GM10266 (cell line): ENCODE measurements around the gene RNGTT.

ENCODE experiments used
- DNase-seq: peaks from one replicate; pipeline ENCODE4 v3.0.0; 2012; ENCODE audit errors: extremely low spot score
- TF ChIP-seq, protein P1 (sequence below): IDR thresholded peaks from 2 replicates; pipeline ENCODE4 v1.5.1; 2012; ENCODE audit warnings: mild to moderate bottlenecking, low read depth; ENCODE audit not compliant: control insufficient read depth, insufficient read depth; ENCODE audit errors: missing control alignments

RNGTT gene

DNA sequence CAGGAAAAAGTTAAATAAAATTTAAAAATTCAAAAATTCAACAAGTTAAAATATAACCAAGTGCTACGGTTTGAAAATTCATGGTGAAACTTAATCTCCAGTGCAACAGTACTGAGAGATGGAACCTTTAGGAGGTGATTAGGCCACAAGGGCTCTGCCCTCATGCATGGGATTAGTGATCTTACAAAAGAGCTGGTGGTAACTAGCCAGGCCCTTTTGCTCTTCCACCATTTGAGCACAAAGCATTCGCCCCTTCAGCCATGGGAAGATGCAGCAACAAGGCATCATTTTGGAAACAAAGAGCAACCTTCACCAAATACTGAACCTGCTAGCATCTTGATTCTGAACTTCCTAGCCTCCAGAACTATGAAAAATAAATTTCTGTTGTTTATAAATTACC, 80.9 kb downstream of the RNGTT start:
- no peak for DNase-seq
- TF ChIP-seq, protein P1, sequence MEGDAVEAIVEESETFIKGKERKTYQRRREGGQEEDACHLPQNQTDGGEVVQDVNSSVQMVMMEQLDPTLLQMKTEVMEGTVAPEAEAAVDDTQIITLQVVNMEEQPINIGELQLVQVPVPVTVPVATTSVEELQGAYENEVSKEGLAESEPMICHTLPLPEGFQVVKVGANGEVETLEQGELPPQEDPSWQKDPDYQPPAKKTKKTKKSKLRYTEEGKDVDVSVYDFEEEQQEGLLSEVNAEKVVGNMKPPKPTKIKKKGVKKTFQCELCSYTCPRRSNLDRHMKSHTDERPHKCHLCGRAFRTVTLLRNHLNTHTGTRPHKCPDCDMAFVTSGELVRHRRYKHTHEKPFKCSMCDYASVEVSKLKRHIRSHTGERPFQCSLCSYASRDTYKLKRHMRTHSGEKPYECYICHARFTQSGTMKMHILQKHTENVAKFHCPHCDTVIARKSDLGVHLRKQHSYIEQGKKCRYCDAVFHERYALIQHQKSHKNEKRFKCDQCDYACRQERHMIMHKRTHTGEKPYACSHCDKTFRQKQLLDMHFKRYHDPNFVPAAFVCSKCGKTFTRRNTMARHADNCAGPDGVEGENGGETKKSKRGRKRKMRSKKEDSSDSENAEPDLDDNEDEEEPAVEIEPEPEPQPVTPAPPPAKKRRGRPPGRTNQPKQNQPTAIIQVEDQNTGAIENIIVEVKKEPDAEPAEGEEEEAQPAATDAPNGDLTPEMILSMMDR = no peak

DNA sequence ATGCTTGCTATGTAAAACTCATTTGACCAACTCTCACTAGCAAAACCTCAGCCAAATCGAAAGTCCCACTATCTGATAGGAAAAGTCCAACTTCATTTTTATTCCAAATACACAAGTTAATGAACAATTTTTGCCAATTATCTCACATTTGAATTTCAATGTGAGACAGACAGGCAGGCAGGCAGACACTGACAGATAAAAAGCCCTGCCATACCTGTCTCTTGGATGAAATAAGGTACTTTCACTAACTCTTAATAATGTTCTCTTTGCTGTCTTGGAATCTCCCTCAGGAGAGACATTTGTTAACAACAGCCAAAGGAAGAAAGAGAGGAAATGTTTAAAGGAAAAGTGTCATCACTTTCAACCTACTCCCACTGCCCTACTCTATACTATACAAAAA, 82.0 kb downstream of the RNGTT start:
- TF ChIP-seq, protein P1 = no peak
- no peak for DNase-seq

DNA sequence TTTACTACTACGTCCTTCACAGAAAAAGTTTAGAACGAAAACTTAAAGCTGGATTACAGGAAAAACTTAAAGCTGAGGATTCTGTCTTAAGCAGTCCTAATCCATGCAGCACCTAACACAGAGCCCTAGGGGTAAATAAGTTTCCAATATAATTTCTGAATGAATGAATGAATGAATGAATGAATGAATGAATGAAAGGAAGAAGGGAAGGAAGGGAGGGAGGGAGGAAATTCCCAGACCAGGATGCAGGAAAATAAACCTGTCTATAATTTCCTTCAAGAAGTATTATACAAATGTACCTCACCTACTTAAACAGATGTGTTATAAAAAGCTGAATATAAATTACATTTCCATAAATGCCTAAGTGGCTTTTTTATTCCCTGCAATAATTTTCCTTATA, 83.4 kb downstream of the RNGTT start:
- no peak for DNase-seq
- TF ChIP-seq, protein P1 = no peak

DNA sequence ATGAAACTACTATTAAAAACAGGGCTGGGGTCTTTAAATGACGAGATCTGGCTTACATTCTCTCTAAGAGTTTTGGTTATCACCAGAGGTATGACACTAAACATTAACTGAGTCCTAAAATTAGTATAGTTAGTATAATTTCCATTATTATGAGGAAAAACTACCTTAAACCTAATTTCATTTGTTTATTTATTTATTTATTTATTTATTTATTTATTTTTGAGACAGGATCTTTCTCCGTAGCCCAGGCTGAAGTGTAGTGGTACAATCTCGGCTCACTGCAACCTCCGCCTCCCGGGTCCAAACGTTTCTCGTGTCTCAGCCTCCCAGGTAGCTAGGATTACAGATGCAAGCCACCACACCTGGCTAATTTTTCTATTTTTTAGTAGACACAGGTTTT, 85.5 kb downstream of the RNGTT start:
- no peak for DNase-seq
- TF ChIP-seq, protein P1 = no peak

DNA sequence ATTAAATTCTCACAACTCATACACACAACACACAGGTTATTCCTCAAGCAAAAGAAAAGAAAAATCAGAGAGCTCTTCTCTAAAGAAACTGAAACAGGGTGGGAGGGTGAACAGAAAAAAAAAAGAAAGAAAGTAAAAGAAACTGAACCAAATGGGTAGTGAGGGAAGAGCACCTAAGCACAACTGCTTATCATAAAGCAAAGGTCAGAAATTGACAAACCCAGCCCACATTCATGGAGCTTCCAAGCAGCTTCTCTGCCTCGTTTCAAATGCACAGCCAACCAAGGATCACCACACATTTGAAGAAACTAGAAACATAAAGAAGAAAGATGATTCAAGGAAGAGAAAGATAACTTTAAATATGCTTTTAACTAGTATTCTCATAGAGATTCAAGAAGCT, 90.5 kb downstream of the RNGTT start:
- TF ChIP-seq, protein P1 = no peak

DNA sequence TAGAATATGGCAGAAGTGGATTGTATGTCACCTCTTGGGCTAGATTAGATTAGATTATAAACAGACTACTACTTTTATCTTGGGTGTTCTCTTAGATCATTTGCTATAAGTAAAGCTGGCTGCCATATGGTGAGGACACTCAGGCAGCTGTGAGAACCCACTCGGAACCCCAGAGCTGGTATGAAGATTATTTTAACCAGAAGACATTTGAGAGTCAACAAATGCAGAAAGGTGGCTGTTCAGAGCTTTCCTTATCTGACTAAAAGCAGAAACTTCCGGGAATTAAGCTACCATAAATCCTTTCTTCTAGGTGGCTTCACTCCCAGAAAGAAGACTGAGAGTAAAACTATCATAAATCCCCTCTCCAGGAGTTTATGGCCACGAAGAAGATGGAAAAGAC, 91.9 kb downstream of the RNGTT start:
- TF ChIP-seq, protein P1 = no peak
- no peak for DNase-seq

More for the DNA sequence above, 90.5 kb downstream of the RNGTT start:
- DNase-seq = no peak

DNA sequence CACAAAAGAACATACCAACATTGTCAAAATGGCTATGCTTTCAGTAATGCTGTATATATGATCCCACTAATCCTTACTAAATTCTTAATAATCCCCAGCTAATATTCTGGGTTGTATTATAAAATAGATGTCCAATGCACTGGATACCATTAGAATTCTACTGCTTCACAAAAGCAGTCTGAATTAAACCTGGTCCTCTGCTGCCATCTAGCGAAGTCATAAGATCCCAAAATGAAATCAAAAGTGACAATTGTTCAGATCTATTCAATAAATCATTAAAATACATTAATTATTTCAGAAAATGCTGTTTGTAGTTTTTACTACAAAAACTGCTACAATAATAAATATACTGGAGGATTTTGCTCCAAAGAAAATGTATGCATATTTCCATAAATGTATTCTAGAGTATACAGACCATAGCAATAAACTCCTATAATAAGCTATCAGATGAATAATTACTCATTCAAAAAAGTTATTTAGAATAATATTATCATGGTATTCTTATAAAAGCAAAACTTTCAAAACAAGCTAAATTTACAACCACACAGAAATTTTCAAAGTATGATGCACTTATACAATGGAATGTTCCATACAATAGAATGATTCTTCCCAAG, 92.6 kb downstream of the RNGTT start:
- peak; percentile 14 for DNase-seq
- TF ChIP-seq, protein P1 = peak; percentile 50
